GM12865 (cell line): ENCODE results near the gene TMEM121B.

Source experiments
- DNase-seq: peaks from one replicate; pipeline ENCODE4 v3.0.0; 2010; ENCODE audit warnings: low read depth
- H3K4me3 ChIP-seq: 2 replicates; pipeline ENCODE4 v1.5.1; 2011; ENCODE audit warnings: mild to moderate bottlenecking, low read depth, low read length, control low read depth
- CTCF ChIP-seq: IDR thresholded peaks from 2 replicates; pipeline ENCODE4 v1.5.1; 2011; ENCODE audit warnings: low read length, control low read depth, low read depth, inconsistent platforms; ENCODE audit not compliant: insufficient read depth; ENCODE audit errors: missing control alignments

The TMEM121B gene

GRCh38 chr22:17095538-17095937 lies 25.6 kb downstream of the TMEM121B start:
- no peak overlapping the region for H3K4me3 ChIP-seq
- no peak for DNase-seq
- TF ChIP-seq CTCF = no peak

GRCh38 chr22:17093081-17093480 lies 28.1 kb downstream of the TMEM121B start:
- no peak for DNase-seq
- TF ChIP-seq CTCF = no peak
- no peak overlapping the region for H3K4me3 ChIP-seq

DNA sequence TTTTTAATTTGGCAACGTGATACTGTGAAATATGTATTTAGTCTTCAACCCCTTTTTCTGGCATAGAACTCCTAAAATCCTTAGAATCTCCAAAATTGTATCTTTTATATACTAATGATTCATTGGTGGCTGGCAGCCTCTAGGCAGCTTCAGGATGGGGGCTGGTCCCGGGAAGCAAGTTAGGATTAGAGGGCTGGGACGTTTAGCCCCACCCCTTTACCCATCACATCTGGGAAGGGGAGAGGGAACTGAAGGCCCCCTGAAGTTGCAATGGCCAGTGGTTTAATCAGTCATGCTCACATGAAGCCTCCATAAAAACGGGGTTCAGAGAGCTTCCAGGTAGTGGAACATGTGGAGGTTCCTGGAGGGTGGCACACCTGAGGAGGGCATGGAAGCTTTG lies 29.3 kb downstream of the TMEM121B start:
- no peak for DNase-seq
- H3K4me3 ChIP-seq = no peak overlapping the region
- TF ChIP-seq CTCF = no peak

GRCh38 chr22:17090550-17090949 lies 30.6 kb downstream of the TMEM121B start:
- no peak for TF ChIP-seq CTCF
- H3K4me3 ChIP-seq = no peak overlapping the region
- DNase-seq = no peak

DNA sequence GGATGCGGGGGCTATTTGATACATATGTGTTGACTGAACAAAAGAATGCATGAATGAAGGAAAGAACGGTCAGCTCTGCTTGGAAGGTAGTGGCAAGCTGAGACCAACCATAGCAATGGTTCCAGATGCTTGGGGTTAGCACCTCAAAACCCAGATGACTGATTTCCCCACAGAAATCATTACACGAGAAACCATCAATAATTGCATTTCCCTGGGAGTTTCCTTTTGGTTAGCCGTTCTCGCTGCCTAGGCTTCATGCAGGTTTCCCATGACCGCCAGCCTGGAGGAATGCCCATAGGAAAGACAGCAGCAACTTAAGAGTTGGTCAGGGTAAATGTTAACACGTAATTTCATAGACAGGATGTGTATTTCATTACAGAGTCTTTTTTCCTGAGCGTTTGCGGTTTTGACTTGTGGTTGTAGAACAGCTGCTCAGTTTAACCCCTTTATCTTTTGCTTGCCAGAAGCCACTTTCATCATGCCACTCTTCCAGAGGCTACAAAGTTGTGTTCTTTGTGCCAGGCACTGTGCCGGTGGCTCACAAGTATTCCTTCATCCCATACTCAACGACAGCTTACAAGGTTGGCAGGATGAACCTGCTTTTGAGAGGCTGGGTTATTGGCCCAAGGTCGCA lies 33.5 kb downstream of the TMEM121B start:
- peak; percentile 77 for DNase-seq
- H3K4me3 ChIP-seq = no peak overlapping the region
- no peak for TF ChIP-seq CTCF

DNA sequence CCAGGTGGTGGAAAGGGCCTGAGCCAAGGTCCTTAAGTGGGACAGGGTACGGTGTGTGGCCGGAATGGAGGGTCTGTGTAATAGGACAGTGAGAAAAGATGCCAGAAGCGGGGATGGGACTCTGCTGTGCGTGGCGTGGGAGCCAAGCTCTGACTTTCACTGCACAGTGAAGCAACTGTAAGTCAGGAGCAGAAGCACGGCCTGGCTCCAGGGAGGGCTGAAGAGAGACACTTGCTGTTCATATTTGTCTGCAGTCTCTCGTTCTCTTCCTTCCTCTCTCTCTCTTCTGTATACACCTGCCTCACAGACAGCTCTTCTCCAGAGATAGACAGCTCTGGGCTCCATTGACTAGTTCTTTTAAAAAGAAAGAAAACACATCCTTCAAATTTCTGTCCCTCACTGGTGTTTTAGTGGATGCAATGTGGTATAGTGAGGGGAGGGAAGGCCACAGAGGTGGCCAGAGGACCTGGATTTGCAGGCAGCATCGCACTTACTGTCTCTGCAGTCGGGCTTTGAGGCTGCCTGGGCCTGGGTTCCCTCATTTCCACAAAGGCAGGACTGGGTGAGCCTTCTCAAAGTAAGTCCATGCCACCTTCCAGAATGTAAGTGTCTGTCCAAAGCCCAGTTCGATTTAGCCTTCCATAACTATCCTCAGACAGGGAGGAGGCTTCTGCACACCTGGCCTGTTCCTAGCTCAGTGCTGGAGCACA lies 34.2 kb downstream of the TMEM121B start:
- no peak for TF ChIP-seq CTCF
- no peak overlapping the region for H3K4me3 ChIP-seq
- no peak for DNase-seq
